KMS-11 (cell line): ENCODE results near the gene BTBD19.

Experiments used
- H2AFZ ChIP-seq: fragments of 200-600 bp; sonication (generic); 2 replicates; pipeline ENCODE4 v1.6.1; 2016; ENCODE audit warnings: antibody characterized with exemption, mixed run types, low read depth
- H3K27ac ChIP-seq: fragments of 200-600 bp; sonication (generic); 2 replicates; pipeline ENCODE4 v1.6.1; 2016; ENCODE audit warnings: mild to moderate bottlenecking, mixed run types
- H3K27me3 ChIP-seq: fragments of 200-600 bp; sonication (generic); 2 replicates; pipeline ENCODE4 v1.6.1; 2017; ENCODE audit warnings: mild to moderate bottlenecking, low read depth, mixed run types, moderate library complexity; ENCODE audit not compliant: insufficient read depth
- H3K36me3 ChIP-seq: fragments of 200-600 bp; sonication (generic); 2 replicates; pipeline ENCODE4 v1.6.1; 2017; ENCODE audit warnings: mild to moderate bottlenecking, mixed run types; ENCODE audit not compliant: insufficient read depth
- H3K4me1 ChIP-seq: fragments of 200-600 bp; sonication (generic); 2 replicates; pipeline ENCODE4 v1.6.1; 2016; ENCODE audit warnings: mild to moderate bottlenecking, low read depth, mixed run types; ENCODE audit not compliant: poor library complexity, severe bottlenecking
- H3K4me2 ChIP-seq: fragments of 200-600 bp; sonication (generic); 2 replicates; pipeline ENCODE4 v1.7.0; 2016; ENCODE audit warnings: mild to moderate bottlenecking, mixed run types
- H3K4me3 ChIP-seq: fragments of 200-600 bp; sonication (generic); IDR thresholded peaks from 2 replicates; pipeline ENCODE4 v1.6.1; 2017; ENCODE audit warnings: low read depth, low read length, mixed read lengths; ENCODE audit not compliant: insufficient read depth
- H3K79me2 ChIP-seq: fragments of 200-600 bp; sonication (generic); 2 replicates; pipeline ENCODE4 v1.6.1; 2016; ENCODE audit warnings: low read depth, mixed run types; ENCODE audit not compliant: insufficient read depth
- H3K9ac ChIP-seq: fragments of 200-600 bp; sonication (generic); 2 replicates; pipeline ENCODE4 v1.6.1; 2016; ENCODE audit warnings: mild to moderate bottlenecking, mixed run types
- H4K20me1 ChIP-seq: fragments of 200-600 bp; sonication (generic); 2 replicates; pipeline ENCODE4 v1.6.1; 2016; ENCODE audit warnings: mild to moderate bottlenecking, mixed run types; ENCODE audit not compliant: insufficient read depth
- TF ChIP-seq, protein P1 (sequence below): fragments of 200-600 bp; sonication (generic); conservative IDR thresholded peaks from 2 replicates; pipeline ENCODE4 v1.6.1; 2017; ENCODE audit warnings: low read depth, mild to moderate bottlenecking, antibody characterized with exemption, low read length, moderate library complexity, mixed read lengths

The BTBD19 gene

DNA sequence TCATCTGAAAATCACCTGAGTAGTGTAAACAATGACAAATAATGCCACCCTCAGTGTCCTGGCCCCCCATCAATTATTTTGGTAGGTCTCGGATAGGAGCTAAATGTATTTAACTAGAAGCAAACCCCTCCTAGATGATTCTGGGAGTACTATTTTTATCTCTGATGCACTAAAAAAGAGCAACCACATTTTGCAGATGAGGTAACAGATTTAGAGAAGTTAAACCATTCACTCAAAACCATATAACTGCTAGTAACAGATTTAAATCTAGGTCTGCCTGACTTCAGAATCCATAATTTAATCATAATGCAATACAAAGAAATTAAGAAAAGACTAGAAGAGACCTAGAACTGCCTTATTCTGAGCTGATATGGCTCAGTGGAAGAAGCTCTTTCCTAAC, 52.0 kb downstream of the BTBD19 start:
- H4K20me1 ChIP-seq, result no peaks in the 10 kb centered on the region

DNA sequence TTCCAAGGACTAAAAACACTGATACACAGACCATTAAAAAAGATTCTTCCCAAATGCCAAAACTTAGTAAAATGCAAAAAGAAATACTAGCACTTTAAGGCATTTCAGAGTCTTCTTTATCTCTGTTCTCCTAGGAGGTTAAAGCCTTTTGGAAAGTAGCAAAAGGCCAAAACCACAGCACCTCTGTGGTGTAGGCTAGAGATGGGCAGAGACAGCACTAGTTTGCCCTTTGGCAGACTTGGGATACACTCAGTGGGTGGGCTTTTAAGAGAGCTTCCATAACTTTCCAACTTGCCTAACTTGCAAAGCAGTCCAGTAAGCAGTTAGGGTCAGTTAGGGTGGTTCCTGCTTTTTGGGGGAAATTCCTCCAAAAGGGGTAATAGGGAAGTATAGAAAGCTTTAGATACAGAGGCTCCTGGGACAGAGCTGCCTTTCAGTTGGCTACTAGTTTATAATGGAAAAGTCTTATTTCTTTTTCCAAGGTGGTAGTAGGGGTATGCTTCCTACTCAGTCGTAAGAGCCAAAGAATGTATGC, 52.6 kb downstream of the BTBD19 start:
- H2AFZ ChIP-seq, result no peak overlapping the region
- no peaks in the 10 kb centered on the region for H4K20me1 ChIP-seq
- H3K27ac ChIP-seq, result no peak overlapping the region
- H3K79me2 ChIP-seq, result no peaks in the 10 kb centered on the region
- no peaks in the 10 kb centered on the region for H3K27me3 ChIP-seq
- no peak overlapping the region for H3K4me2 ChIP-seq
- H3K36me3 ChIP-seq, result no peaks in the 10 kb centered on the region
- no peak overlapping the region for H3K9ac ChIP-seq
- peaks cover 14% of the 10 kb centered on the region for H3K4me1 ChIP-seq
- no peak overlapping the region for H3K4me3 ChIP-seq
- TF ChIP-seq, protein P1, sequence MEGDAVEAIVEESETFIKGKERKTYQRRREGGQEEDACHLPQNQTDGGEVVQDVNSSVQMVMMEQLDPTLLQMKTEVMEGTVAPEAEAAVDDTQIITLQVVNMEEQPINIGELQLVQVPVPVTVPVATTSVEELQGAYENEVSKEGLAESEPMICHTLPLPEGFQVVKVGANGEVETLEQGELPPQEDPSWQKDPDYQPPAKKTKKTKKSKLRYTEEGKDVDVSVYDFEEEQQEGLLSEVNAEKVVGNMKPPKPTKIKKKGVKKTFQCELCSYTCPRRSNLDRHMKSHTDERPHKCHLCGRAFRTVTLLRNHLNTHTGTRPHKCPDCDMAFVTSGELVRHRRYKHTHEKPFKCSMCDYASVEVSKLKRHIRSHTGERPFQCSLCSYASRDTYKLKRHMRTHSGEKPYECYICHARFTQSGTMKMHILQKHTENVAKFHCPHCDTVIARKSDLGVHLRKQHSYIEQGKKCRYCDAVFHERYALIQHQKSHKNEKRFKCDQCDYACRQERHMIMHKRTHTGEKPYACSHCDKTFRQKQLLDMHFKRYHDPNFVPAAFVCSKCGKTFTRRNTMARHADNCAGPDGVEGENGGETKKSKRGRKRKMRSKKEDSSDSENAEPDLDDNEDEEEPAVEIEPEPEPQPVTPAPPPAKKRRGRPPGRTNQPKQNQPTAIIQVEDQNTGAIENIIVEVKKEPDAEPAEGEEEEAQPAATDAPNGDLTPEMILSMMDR, result no peak

More for the DNA sequence above, 52.0 kb downstream of the BTBD19 start:
- no peak overlapping the region for H3K4me2 ChIP-seq
- H3K4me1 ChIP-seq, result peaks cover 14% of the 10 kb centered on the region
- no peak overlapping the region for H3K4me3 ChIP-seq
- no peaks in the 10 kb centered on the region for H3K36me3 ChIP-seq
- H3K27me3 ChIP-seq, result no peaks in the 10 kb centered on the region
- no peak overlapping the region for H2AFZ ChIP-seq
- no peak overlapping the region for H3K27ac ChIP-seq
- TF ChIP-seq, protein P1, result no peak
- no peak overlapping the region for H3K9ac ChIP-seq
- no peaks in the 10 kb centered on the region for H3K79me2 ChIP-seq

DNA sequence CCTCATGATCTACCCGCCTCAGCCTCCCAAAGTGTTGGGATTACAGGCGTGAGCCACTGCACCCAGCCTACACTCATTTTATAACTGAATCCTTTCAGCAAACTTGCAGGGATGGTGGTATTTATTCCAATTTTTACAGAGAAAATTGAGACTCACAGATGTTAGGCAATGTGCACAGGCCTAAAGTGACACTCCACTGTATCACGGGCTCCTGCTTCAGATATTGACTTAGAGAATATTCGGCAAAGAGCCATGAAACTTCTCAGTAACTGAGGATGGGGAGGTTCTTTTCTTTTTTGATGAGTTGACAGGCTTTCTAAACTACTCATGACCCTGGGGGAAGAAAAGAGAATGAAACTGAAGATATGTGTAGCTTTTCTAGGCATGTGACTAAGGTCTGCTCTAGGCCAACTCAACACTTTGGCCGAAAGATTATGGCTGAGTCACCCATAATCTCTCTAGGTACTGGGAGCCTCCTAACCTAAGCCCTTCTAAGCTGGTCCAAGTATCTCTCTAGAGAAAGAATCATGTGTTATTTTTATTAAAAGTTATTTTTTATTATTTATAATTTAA, 54.6 kb downstream of the BTBD19 start:
- Histone ChIP-seq H2AFZ (no peak overlapping the region), H3K27ac (no peak overlapping the region), H3K4me3 (no peak overlapping the region), H3K4me2 (no peak overlapping the region), H3K36me3 (no peaks in the 10 kb centered on the region), H4K20me1 (no peaks in the 10 kb centered on the region), H3K4me1 (peaks cover 14% of the 10 kb centered on the region), H3K27me3 (no peaks in the 10 kb centered on the region), H3K9ac (no peak overlapping the region), H3K79me2 (no peaks in the 10 kb centered on the region)
- TF ChIP-seq, protein P1, result no peak
